IMR-90 (cell line): ENCODE measurements around the gene ZNF236.

ENCODE experiments used
- CHD1 ChIP-seq: IDR thresholded peaks from 2 replicates; pipeline ENCODE4 v1.6.1; 2012; ENCODE audit warnings: low read depth, low read length, improper control_type of control experiment
- FOS ChIP-seq: fragments of 150-350 bp; IDR thresholded peaks from 2 replicates; pipeline ENCODE4 v1.6.1; 2016; ENCODE audit warnings: low read depth, low read length
- MAFK ChIP-seq: IDR thresholded peaks from 2 replicates; pipeline ENCODE4 v1.6.1; 2012; ENCODE audit warnings: low read depth, low read length, improper control_type of control experiment
- MAZ ChIP-seq: IDR thresholded peaks from 2 replicates; pipeline ENCODE4 v1.6.1; 2012; ENCODE audit warnings: low read depth, mild to moderate bottlenecking, low read length, improper control_type of control experiment, moderate library complexity, borderline replicate concordance
- MXI1 ChIP-seq: IDR thresholded peaks from 2 replicates; pipeline ENCODE4 v1.6.1; 2012; ENCODE audit warnings: low read depth, mild to moderate bottlenecking, low read length, moderate library complexity, borderline replicate concordance
- POLR2A ChIP-seq: IDR thresholded peaks from 2 replicates; pipeline ENCODE4 v1.6.1; 2012; ENCODE audit warnings: mild to moderate bottlenecking, low read depth, low read length
- RCOR1 ChIP-seq: IDR thresholded peaks from 2 replicates; pipeline ENCODE4 v1.6.1; 2012; ENCODE audit warnings: mild to moderate bottlenecking, low read length, improper control_type of control experiment; ENCODE audit not compliant: insufficient replicate concordance
- RFX5 ChIP-seq: IDR thresholded peaks from 2 replicates; pipeline ENCODE4 v1.8.0; 2012; ENCODE audit warnings: low read depth, mild to moderate bottlenecking, low read length, moderate library complexity
- TF ChIP-seq, protein P1 (sequence below): conservative IDR thresholded peaks from 2 replicates; pipeline ENCODE4 v1.5.1; 2012; ENCODE audit warnings: mild to moderate bottlenecking, low read depth, low read length, improper control_type of control experiment

DNA sequence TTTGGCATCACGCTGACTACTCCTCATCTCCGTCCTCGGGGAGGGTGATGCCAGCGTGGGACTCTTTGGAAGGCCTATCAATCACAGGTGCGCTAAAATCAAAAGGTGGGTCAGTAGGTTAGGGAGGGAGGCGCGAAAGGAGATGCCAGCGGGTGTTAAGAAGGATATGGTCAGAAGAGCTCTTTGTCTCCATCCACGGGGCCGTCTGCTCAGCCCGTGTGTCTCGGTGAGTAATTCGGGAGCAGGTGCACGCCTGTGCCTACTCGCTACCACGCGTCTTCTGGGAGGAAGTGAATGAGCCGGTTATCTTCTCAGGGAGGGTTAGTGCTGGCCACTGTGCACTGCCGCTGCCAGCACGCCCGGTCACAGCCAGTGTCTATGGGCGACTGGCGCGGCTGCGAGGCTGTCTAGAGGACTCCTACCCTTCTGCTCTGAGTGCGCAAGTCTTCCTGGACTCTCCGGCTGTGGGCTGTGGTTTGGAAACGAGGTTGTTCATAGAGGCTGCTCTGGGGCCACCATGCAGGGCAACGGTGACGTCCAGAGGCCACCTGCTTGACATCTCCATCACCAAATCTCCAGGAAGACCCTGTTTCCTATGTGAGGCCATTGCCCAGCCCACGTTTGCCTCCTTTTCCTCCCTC, 156.9 kb downstream of the ZNF236 start:
- TF ChIP-seq, protein P1, sequence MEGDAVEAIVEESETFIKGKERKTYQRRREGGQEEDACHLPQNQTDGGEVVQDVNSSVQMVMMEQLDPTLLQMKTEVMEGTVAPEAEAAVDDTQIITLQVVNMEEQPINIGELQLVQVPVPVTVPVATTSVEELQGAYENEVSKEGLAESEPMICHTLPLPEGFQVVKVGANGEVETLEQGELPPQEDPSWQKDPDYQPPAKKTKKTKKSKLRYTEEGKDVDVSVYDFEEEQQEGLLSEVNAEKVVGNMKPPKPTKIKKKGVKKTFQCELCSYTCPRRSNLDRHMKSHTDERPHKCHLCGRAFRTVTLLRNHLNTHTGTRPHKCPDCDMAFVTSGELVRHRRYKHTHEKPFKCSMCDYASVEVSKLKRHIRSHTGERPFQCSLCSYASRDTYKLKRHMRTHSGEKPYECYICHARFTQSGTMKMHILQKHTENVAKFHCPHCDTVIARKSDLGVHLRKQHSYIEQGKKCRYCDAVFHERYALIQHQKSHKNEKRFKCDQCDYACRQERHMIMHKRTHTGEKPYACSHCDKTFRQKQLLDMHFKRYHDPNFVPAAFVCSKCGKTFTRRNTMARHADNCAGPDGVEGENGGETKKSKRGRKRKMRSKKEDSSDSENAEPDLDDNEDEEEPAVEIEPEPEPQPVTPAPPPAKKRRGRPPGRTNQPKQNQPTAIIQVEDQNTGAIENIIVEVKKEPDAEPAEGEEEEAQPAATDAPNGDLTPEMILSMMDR = no peak
- TF ChIP-seq FOS = no peak
- no peak for TF ChIP-seq POLR2A
- no peak for TF ChIP-seq MAFK
- TF ChIP-seq RFX5 = no peak
- TF ChIP-seq MAZ = no peak
- TF ChIP-seq CHD1 = no peak
- TF ChIP-seq MXI1 = no peak
- TF ChIP-seq RCOR1 = no peak
